ENCODE measurements around the gene LSM12. TPM values are rescaled to one million over a fixed set of nuclear protein-coding genes. Genes with fewer than 3 reads are reported as not detected.

The LSM12 gene
- total RNA-seq, 1 experiment from 2014 or later, result 128 TPM

DNA sequence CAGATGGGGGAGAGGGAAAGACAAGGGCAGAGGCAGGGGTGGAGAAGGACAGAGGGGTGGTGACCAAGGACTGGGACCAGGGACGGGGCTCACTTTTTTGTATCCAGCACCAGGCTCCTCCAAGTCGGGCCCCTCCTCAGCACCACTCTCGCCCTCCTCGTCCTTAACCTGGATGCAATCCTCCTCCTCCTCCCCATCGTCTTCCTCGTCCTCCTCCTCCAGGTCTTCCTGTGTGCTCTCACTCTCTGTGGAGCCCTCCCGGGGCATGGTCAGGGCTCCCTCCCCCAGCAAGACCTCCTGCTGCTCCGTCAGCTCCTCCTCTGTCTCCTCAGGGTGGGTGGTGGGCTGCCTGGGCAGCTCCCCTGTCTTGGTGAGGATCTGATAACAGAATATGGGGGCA, 20.8 kb upstream of the LSM12 start:
- peak overlapping the region; percentile 96 to 98 (median 97) for H3K27ac Mint-ChIP-seq
- H3K4ac ChIP-seq (ENCODE audit: low read depth, low read length), result no peak overlapping the region
- H3K56ac ChIP-seq (ENCODE audit: insufficient read length, low read depth, low read length), result no peak overlapping the region
- H4K91ac ChIP-seq (ENCODE audit: insufficient read length, low read depth, low read length), result no peak overlapping the region
- H3K23me2 ChIP-seq (ENCODE audit: insufficient read length, low read depth, low read length, poor library complexity, severe bottlenecking), result peaks cover 6% of the 10 kb centered on the region
- no peak overlapping the region for H2AK5ac ChIP-seq (ENCODE audit: insufficient read length, low read length)
- no peak overlapping the region for H3K23ac ChIP-seq (ENCODE audit: insufficient read length, low read depth, low read length)
- H3K27me3 Mint-ChIP-seq (ENCODE audit: low read depth), result peaks cover 1% of the 10 kb centered on the region; the same call in 1 of the 2 replicates
- no peak overlapping the region for H3T11ph ChIP-seq (ENCODE audit: low read length)
- no peaks in the 10 kb centered on the region for H4K20me1 ChIP-seq (ENCODE audit: control insufficient read depth, insufficient read depth, insufficient read length)
- H2AFZ ChIP-seq (ENCODE audit: low read length), result no peak overlapping the region
- H3K79me1 ChIP-seq (ENCODE audit: insufficient read depth, low read depth, low read length, poor library complexity, severe bottlenecking), result no peaks in the 10 kb centered on the region
- no peaks in the 10 kb centered on the region for H3K4me1 ChIP-seq (ENCODE audit: insufficient read depth, low read length)
- peak overlapping the region; percentile 56 to 76 for H3K4me3 Mint-ChIP-seq
- H3K9me3 Mint-ChIP-seq, result no peaks in the 10 kb centered on the region
- TF ChIP-seq, protein P1, sequence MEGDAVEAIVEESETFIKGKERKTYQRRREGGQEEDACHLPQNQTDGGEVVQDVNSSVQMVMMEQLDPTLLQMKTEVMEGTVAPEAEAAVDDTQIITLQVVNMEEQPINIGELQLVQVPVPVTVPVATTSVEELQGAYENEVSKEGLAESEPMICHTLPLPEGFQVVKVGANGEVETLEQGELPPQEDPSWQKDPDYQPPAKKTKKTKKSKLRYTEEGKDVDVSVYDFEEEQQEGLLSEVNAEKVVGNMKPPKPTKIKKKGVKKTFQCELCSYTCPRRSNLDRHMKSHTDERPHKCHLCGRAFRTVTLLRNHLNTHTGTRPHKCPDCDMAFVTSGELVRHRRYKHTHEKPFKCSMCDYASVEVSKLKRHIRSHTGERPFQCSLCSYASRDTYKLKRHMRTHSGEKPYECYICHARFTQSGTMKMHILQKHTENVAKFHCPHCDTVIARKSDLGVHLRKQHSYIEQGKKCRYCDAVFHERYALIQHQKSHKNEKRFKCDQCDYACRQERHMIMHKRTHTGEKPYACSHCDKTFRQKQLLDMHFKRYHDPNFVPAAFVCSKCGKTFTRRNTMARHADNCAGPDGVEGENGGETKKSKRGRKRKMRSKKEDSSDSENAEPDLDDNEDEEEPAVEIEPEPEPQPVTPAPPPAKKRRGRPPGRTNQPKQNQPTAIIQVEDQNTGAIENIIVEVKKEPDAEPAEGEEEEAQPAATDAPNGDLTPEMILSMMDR (conservative IDR thresholded peaks at IDR 0.05), result no peak
- H2BK120ac ChIP-seq (ENCODE audit: low read depth, low read length, poor library complexity, severe bottlenecking), result no peak overlapping the region
- H4K8ac ChIP-seq (replicated peaks; ENCODE audit: insufficient read length, low read depth, low read length), result no peak overlapping the region
- no peaks in the 10 kb centered on the region for H3K27me3 ChIP-seq (ENCODE audit: insufficient read depth, low read length)
- peak; percentile 67 for DNase-seq
- no peak overlapping the region for H2BK15ac ChIP-seq (ENCODE audit: low read depth, low read length)
- H3K9ac ChIP-seq (ENCODE audit: extremely low read depth, insufficient read length, low read length), result no peak overlapping the region
- peak overlapping the region; percentile 67 for H4K5ac ChIP-seq (ENCODE audit: insufficient read length, low read depth, low read length)
- H3K79me2 ChIP-seq (ENCODE audit: insufficient read depth, low read length), result no peaks in the 10 kb centered on the region
- peaks cover 39 to 43% of the 10 kb centered on the region in 2 experiments for H3K4me1 Mint-ChIP-seq
- H2BK12ac ChIP-seq (ENCODE audit: insufficient read length, low read depth, low read length), result no peak overlapping the region
- no peaks in the 10 kb centered on the region for H3K9me3 ChIP-seq (ENCODE audit: control insufficient read depth, low read depth, low read length)
- H3K27ac ChIP-seq (ENCODE audit: insufficient read length, low read depth, low read length), result no peak overlapping the region
- H3K4me2 ChIP-seq (ENCODE audit: insufficient read depth, insufficient read length, low read length), result peak overlapping the region; percentile 78
- H3K18ac ChIP-seq (ENCODE audit: insufficient read length, low read depth, low read length), result no peak overlapping the region
- H2BK5ac ChIP-seq (ENCODE audit: insufficient read length, low read length), result no peak overlapping the region
- H2BK20ac ChIP-seq (ENCODE audit: low read depth, low read length, poor library complexity, severe bottlenecking), result no peak overlapping the region
- no peak overlapping the region for H3K14ac ChIP-seq (ENCODE audit: insufficient read depth, low read length)
- peaks cover 29 to 49% (median 47%) of the 10 kb centered on the region in 3 experiments; a peak in 6 of 7 replicates for H3K36me3 Mint-ChIP-seq (ENCODE audit: insufficient read depth in 1 of 3, low read depth in 3 of 3)
- no CpG with 5 or more reads among the region's 8 CpGs for WGBS (ENCODE audit: extremely low coverage, insufficient read length, low lambda C conversion rate)

Data from H9 (cell line).